GM21528 (cell line): ENCODE measurements around the gene ZNHIT2.
"Not testable (repeated sequence)": the region's sequence is repeated elsewhere in the genome, so short reads cannot be mapped to it uniquely, and the experiment has no call there.

ENCODE experiments used
- ATAC-seq: cut with Tn5 transposase; IDR thresholded peaks from one replicate; pipeline ENCODE4 v1.9.1; 2021; ENCODE audit warnings: mild to moderate bottlenecking, moderate library complexity; ENCODE audit not compliant: unreplicated experiment, low FRiP score

Gene ZNHIT2

DNA sequence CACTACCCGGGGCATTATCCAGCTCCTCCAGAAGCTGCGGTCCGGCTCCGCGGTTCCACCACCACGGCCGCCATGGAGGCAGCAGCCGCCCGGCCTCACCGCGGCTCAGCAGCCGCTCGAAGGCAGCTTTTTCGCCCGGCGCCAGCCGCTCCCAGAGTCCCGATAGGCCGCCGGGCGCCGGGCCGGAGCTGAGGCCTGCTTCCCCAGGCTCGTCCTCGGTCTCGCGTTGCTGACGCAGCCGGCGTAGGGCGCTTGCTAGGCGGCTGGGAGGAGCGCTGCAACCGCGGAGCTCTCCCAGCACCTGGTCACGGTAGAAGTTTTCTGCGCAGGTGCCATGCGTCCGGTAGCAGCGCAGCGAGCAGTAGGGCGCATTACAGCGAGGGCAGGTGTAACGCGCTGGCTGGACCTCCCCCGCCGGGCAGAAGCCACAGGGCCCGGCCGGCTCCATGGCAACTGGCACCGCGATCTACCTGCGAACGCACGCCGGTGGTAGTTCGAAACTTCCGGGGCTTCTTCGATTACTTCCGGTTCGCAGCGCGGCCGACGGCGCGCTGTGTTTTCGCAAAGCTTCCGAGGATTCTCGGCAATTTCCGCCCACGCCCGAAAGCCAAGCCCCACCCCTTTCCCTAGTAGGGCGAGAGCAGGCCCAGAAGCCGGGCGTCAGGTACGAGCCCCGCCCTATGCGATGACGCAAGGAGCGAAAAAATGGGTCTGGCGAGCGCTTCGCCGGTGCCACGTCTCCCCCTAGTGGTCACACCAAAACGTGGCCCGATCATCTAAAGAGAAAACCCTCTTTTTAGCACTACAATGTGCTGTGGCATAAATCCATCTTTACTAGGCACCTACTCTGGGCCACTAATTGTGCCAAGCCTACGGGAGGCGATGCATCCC lies at the start of gene ZNHIT2:
Gene ZNHIT2 (minus strand): TSS at position 496 of the 891 bp plus-strand sequence. CDS start 48 bp downstream, at position 448.
- peak; percentile 54 for ATAC-seq

DNA sequence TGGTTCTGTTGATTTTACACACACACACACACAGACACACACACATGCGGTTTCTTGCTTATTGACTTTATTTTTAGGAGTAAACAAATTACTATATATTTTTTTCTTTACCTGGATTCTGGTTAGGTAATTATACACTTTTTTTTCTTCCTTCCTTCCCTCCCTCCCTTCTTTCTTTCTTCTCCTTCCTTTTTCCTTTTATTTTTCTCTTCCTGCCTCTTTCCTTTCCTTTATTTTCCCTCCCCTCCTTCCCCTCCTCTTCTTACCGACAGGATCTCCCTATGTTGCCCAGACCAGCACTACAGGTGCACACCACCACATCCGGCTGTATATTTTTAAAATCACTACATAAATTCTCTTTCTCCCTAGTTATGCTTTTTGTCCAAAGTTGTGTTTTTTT lies 49.4 kb upstream of the ZNHIT2 start:
- no peak for ATAC-seq

DNA sequence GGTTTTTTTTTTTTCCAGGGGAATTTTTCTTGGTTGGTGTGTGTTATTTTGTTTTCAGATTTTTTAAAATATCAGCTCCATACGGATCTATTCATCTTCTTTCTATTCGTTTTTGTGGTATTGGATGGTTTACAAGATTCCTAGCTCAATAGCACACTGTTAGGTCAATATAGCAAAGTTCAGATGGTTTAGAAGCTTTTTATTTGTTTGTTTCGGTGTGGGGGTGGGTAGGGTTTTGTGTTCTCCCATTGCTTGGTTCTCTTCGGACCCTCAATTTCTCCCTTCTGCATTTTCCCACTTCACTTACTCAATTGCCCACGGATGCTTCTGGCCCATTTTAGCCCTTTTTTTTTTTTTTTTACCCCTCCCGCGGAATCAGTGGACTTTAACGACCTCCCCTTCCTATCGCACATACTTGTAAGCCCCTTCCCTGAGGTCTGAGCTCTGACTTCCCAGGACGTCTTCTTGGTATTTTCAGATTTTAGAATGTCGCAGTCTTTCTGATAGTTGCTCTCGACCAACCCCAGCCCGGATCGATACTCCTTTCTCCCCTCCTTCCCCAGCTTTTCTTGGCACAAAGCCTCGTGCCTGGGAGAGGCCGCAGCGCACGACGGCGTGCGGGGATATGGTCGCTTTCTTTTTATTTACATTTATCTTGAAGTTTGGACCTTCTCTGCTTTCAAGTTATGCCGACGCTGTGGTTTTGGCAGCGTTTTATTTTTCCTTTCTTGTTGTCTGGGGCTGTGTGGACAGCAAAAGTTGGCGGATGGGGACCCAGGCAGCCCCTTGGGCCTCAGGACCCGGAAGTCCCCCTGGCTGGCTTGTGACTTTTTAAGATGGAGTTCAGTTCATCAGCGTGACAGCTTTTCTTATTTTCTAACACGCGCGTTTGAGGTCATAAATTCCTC lies 48.2 kb upstream of the ZNHIT2 start:
- ATAC-seq, result no peak

DNA sequence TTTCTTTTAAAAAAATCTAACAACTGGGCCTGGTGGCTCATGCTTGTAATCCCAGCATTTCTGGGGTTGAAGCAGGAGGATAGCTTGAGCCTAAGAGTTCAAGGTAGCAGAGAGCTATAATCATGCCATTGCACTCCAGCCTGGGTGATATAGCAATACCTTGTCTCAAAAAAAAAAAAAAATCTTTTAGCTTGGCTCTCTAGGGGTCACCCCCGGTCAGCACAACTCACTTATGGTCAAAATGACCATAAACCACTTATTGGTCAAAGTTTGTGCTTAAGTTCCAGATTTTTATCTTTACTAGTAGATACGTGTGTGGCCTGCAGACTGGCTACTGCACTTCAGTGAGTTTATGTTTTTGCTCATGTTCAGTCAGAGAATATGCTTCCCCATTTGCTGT lies 46.2 kb upstream of the ZNHIT2 start:
- ATAC-seq, result no peak

DNA sequence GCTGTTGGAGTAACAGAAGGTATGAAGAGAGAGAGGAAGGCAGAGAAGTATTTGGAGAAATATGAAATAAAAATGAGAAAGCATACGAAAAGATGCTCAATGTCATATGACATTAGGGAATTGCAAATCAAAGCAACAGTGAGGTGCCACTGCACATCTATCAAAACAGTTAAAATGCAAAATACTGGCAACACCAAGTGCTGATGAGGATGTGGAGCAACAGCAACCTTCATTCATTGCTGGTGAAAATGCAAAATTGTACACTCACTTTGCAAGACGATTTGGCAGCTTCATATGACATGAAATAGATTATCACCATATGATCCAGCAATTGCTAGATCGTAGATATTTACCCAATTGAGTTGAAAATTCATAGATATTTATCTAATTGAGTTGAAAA lies 43.1 kb upstream of the ZNHIT2 start:
- ATAC-seq, result no peak

DNA sequence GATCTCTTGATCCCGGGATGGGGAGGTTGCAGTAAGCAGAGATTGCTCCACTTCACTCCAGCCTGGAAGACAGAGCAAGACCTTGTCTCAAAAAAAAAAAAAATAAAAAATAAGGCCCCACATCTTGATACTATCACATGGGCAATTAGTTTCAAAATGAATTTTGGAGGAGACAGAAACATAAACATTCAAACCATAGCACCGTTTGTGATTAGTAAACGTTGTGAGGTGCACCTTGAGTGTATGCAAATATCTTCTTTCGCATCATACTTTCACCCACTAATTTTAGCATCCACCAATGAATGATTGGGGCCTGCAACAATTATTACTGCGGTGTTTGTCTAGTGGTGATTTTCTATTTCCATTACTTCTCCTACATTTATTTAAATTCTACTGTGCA lies 41.5 kb upstream of the ZNHIT2 start:
- peak; percentile 60 for ATAC-seq

DNA sequence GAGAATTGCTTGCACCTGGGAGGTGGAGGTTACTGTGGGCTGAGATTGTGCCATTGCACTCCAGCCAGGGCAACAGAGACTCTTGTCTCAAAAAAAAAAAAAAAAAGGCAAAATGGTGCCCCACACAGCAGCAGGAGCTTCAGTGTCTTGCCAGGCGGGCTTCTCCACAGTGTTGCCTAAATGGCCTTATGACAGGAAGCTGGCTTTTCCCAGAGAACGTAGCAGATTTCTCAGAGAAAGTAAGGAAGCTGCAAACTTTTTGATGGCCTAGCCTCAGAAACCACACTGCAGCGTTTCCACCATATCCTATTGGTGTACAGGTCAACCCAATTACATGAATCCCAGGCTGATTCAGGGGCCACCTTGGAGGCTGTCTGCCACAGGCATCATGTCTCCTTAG lies 39.8 kb upstream of the ZNHIT2 start:
- ATAC-seq, result no peak

DNA sequence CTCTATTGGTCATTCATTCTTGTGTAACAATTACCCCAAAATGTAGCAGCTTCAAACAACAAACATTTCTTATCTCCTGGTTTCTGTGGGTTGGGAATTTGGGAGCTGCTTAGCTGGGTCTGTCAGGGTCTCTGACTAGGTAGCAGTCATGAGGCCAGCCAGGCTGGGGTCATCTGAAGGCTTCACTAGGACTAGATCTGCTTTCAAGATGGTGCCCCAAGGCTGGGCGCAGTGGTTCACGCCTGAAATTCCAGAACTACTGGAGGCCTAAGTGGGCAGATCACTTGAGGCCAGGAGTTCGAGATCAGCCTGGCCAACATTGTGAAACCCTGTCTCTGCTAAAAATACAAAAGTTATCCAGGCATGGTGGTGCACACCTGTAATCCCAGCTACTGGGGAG lies 39.4 kb upstream of the ZNHIT2 start:
- ATAC-seq, result no peak

DNA sequence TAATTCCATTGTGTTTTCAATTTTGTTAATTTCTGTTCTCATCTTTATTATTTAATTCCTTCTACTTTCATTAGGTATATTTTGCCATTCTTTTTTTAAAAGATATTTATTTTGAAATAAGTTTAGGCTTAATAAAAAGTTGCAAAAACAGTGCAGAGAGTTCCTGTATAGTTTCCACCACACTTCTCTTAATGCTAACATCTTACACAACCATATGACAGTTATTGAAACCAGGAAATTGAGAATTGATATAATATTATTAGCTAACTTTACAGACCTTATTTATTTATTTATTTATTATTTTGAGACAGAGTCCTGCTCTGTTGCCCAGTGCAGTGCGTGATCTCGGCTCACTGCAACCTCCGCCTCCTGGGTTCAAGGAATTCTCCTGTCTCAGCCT lies 38.8 kb upstream of the ZNHIT2 start:
- ATAC-seq, result no peak

DNA sequence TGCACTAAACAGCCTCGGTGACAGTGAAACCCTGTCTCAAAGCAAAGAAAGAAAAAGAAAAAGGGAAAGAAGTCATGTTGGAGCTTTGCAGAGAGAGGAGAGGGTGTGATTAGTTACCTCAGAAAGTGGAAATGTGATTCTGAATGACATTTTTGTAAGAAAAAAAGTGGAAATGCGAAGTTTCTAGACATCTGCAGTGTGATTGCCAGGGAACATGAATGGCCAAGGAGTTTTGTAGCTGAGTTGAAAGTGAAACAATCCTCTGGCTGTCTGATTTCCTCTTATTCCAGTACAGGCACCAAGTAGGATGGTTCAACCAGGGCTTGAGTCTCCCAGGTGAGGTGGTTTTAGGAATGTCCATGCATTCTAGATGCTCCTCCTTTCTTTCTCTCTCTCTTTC lies 34.6 kb upstream of the ZNHIT2 start:
- ATAC-seq, result no peak

DNA sequence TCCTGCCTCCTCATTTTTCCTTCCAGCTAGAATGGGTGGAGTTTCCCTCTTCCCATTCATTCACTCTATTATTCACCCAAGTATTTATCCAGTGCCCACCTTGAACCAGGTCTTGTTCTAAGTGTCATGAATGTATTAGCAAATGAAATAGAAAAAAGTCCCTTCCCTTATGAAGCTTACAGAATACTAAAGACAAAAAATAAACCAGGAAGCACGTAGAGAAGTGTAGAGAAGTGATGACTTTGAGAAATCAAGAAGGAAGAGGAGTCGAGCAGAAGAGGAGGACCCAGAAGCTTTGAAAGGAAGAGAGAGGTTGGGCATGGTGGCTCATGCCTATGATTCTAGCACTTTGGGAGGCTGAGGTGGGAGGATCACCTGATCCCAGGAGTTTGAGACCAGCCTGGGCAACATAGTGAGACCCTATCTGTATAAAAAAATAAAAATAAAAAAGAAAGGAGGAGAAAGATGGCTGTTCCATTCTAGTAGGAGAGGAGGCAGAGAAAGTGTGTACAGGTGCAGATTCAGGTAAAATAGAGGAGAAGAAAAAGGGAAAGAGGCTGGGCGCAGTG lies 33.9 kb upstream of the ZNHIT2 start:
- ATAC-seq, result no peak

DNA sequence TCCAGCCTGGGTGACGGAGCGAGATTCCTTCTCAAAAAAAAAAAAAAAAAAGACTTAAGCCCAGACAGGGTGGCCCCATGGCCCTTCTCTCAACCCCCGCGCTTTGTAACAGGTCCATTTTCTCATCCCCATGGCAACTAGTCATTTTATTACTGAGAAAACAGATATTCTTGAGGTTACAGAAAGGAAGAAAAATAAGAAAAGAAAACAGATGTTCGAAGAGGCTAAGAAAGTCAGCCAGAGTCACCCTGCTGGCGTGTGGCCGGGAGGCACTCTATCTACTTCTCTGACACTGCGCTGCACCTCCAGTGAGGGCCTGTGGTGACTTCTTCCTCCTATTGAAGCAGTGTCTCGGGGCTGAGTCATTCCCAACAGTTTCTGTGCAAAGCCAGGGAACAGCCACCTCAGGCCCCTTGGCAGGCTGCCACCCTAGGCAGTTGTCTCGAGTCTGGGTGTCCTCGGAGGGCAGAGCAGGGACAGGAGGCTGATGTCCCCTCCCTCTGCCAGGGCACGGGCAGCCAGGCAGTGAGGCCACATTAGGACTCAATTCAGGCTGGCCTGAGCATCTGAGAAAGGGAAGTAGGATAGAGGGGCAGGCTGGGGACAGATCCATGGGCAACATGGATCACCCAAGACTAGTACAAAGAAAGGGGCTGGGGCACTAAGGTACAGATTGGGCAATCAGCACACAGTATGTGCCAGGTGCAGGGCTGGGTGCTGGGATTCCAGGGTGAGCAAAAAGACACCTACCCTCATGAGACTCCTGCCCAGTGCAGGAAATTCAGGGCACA lies 33.2 kb upstream of the ZNHIT2 start:
- ATAC-seq, result no peak

DNA sequence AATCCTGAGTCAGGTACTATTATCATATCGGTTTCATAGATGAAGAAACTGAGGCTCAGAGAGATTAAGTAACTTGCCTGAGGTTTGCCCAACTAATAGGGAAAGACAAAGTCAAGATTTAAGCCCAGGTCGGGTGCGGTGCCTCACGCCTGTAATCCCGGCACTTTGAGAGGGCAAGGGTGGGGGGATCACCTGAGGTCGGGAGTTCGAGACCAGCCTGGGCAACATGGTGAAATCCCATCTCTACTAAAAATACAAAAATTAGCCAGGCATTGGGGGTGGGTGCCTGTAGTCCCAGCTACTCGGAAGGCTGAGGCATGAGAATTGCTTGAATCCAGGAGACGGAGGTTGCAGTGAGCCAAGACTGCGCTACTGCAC lies 32.6 kb upstream of the ZNHIT2 start:
- ATAC-seq, result not testable (repeated sequence)

DNA sequence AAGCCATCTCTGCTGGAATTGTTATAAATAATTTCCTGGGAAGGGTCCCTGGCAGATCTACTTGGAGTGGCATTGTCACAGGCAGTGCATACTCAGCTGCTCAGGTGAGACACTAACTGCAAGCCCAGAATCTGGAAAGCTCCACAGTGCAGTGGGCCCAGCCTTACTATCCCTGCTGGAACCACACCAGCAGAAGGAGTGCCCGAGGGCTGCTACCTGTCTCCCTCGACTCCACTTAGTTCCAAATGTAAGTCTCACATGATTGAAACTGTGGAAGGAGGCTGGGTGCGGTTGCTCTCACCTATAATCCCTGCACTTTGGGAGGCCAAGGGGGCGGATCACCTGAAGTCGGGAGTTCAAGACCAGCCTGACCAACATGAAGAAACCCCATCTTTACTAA lies 31.2 kb upstream of the ZNHIT2 start:
- ATAC-seq, result no peak

DNA sequence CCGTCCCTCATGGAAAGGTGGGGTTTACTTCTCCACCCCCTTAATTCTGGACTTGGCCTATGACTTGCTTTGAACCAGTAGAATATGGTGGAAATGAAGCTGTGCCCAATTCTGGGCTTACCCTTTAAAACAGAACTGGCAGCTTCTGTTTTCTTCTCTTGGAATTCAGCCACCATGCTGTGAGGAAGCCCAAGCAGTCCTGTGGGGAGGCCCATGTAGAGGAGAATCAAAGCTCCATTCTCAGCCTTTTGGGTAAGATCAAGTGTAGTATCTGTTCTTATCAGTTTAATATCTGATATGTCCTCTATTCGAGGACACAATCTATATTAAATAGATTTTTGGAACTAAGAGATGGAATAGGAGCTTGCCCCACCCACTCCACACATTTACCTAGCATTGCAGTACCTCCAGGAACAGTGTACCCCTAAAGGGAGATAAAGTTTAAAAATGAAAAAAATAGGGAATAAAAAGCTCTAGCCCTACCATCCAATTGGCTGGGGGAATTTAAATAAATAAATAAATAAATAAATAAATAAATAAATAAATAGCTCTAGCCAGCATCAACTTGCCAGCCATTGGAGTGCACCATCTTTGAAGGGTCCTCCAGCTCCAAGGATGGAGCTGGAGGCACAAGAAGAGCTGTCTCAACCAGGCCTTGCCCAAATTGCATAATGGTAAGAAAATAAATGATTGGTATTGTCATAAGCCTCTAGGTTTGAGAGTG lies 30.0 kb upstream of the ZNHIT2 start:
- ATAC-seq, result no peak

DNA sequence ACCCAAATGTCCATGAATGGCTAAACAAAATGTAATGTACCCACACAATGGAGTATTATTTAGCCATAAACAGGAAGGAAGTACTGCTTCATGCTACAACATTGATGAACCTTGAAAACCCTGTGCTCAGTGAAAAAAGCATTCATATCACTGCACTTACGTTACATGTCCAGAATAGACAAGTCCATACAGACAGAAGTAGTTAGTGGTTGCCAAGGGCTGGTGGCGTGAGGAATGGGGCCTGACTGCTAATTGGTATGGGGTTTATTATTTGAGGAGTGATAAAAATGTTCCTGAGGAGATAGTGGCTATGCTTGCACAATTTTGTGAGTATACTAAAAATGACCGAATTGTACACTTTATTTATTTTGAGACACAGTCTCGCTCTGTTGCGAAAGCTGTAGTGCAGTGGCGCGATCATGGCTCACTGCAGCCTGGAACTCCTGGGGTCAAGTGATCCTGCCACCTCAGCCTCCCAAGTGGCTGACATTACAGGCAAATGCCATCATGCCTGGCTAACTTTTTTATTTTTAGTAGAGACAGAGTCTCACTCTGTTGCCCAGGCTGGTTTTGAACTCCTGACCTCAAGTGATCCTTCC lies 24.5 kb upstream of the ZNHIT2 start:
- no peak for ATAC-seq

DNA sequence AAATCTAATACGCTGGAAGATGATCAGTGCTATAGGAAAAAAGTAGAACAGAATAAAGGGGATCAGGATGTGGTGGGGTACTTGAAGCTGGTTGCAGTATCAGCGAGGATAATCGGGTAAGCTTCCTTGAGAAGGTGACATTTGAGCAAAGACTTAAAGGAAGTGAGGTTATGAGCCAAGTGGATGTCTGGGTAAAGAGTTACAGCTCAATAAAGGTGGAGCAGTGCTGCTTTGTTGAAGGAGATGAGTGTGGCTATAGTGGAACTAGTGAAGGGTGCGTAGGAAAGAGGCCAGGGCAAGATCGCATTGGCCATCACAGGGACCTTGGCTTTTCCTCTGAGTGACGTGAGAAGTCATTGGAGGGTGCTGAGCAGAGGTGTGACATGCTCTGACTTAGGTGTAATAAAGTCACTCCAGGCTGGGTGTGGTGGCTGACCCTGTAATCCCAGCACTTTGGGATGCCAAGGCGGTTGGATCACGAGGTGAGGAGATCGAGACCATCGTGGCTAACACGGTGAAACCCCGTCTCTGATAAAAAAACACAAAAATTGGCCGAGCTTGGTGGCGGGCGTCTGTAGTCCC lies 19.1 kb upstream of the ZNHIT2 start:
- no peak for ATAC-seq

DNA sequence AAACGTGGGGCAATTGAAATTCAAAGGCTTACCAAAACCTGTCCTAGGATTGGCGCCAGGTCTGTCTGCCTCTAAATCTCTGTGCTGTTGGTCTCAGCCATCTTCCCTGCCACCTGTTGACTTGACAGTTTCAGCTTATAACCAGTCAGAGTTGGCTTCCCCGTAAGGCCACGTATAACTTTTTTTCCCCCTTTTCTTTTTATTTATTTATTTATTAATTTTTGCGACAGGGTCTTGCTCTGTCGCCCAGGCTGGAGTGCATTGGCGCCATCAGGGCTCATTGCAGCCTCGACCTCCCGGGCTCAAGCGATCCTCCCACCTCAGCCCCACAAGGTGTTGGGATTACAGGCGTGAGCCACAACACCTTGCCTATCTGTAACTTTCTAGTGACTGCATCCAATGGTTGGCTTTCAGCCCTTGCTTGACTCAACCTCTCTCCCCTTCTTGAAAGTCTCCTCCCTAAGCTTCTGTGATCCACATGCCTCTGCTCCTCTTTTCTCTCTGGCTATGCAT lies 18.2 kb upstream of the ZNHIT2 start:
- no peak for ATAC-seq
